Neutrophil (primary cell): ENCODE data around the gene ERGIC1.

Experiments used
- H3K27ac ChIP-seq: fragments of 200-600 bp; sonication (generic); 2 replicates; pipeline ENCODE4 v1.5.1; 2016; ENCODE audit warnings: mild to moderate bottlenecking, moderate library complexity
- H3K27me3 ChIP-seq: fragments of 200-600 bp; sonication (generic); 2 replicates; pipeline ENCODE4 v1.6.0; 2016; ENCODE audit warnings: mild to moderate bottlenecking
- H3K36me3 ChIP-seq: fragments of 200-600 bp; sonication (generic); 2 replicates; pipeline ENCODE4 v1.5.1; 2017
- H3K4me1 ChIP-seq, 2 experiments: fragments of 200-600 bp in 1 of 2; sonication (generic) in 1 of 2; 1 replicate in 1 of 2; 2 replicates in 1 of 2; pipeline versions ENCODE4 v1.5.1 to v1.6.1; 2013 to 2016; ENCODE audit warnings: low read depth in 1 of 2, low read length in 1 of 2, mild to moderate bottlenecking in 1 of 2, moderate library complexity in 1 of 2; ENCODE audit not compliant: control insufficient read depth in 1 of 2, insufficient read depth in 1 of 2
- H3K4me3 ChIP-seq, 2 experiments: fragments of 200-600 bp in 1 of 2; sonication (generic) in 1 of 2; 1 replicate in 1 of 2; 2 replicates in 1 of 2; pipeline ENCODE4 v1.5.1; 2013 to 2016; ENCODE audit warnings: low read depth in 1 of 2, low read length in 1 of 2, mild to moderate bottlenecking in 1 of 2, moderate library complexity in 1 of 2
- H3K9me3 ChIP-seq: fragments of 200-600 bp; sonication (generic); 2 replicates; pipeline ENCODE4 v1.5.1; 2016
- CTCF ChIP-seq: fragments of 200-600 bp; sonication (generic); IDR thresholded peaks from 2 replicates; pipeline ENCODE4 v1.5.1; 2016; ENCODE audit warnings: antibody characterized with exemption

Gene ERGIC1

GRCh38 chr5:172820046-172820767 is 13.8 kb upstream of the ERGIC1 start:
- H3K4me1 ChIP-seq = no peaks in the 10 kb centered on the region
- peak overlapping the region; percentile 16 for H3K27ac ChIP-seq
- H3K36me3 ChIP-seq = no peaks in the 10 kb centered on the region
- no peaks in the 10 kb centered on the region for H3K27me3 ChIP-seq
- no peaks in the 10 kb centered on the region for H3K9me3 ChIP-seq
- no peak overlapping the region for H3K4me3 ChIP-seq
- TF ChIP-seq CTCF = no peak

- Histone ChIP-seq H3K27me3 (no peaks in the 10 kb centered on the region), H3K36me3 (no peaks in the 10 kb centered on the region), H3K27ac (no peak overlapping the region), H3K4me1 (no peaks in the 10 kb centered on the region), H3K9me3 (no peaks in the 10 kb centered on the region), H3K4me3 (no peak overlapping the region)
- TF ChIP-seq CTCF = no peak
Observed at GRCh38 chr5:172821340-172821985, 12.6 kb upstream of the ERGIC1 start.

- H3K27ac ChIP-seq = no peak overlapping the region
- H3K9me3 ChIP-seq = no peaks in the 10 kb centered on the region
- no peak for TF ChIP-seq CTCF
- H3K27me3 ChIP-seq = no peaks in the 10 kb centered on the region
- H3K4me1 ChIP-seq = no peaks in the 10 kb centered on the region
- H3K36me3 ChIP-seq = no peaks in the 10 kb centered on the region
- no peak overlapping the region for H3K4me3 ChIP-seq
Observed at GRCh38 chr5:172823840-172824362, 10.2 kb upstream of the ERGIC1 start.

GRCh38 chr5:172825610-172826204 is 8.3 kb upstream of the ERGIC1 start:
- H3K4me1 ChIP-seq = peaks cover 7 to 8% of the 10 kb centered on the region in 2 experiments
- no peaks in the 10 kb centered on the region for H3K9me3 ChIP-seq
- H3K27me3 ChIP-seq = no peaks in the 10 kb centered on the region
- H3K36me3 ChIP-seq = no peaks in the 10 kb centered on the region
- no peak for TF ChIP-seq CTCF
- H3K4me3 ChIP-seq = no peak overlapping the region
- no peak overlapping the region for H3K27ac ChIP-seq

GRCh38 chr5:172827841-172828240 is 6.2 kb upstream of the ERGIC1 start:
- Histone ChIP-seq H3K4me3 (no peak overlapping the region), H3K27me3 (no peaks in the 10 kb centered on the region), H3K4me1 (peaks cover 28% of the 10 kb centered on the region in 2 experiments), H3K9me3 (no peaks in the 10 kb centered on the region), H3K36me3 (no peaks in the 10 kb centered on the region), H3K27ac (peak overlapping the region; percentile 17)
- TF ChIP-seq CTCF = no peak
